ENCODE results near the gene CITED2. TPM values are rescaled to one million over a fixed set of nuclear protein-coding genes. Genes with fewer than 3 reads are reported as not detected.
A peak's percentile ranks its signal among the peaks of the same experiment; 100 is the strongest.

The CITED2 gene
- total RNA-seq, 2 donors from 2014 or later = 119 to 208 TPM

GRCh38 chr6:139337001-139337400 is 37.4 kb downstream of the CITED2 start:
- Histone ChIP-seq H3K4me1 (peaks cover 0 to 13% of the 10 kb centered on the region in 2 donors), H3K9me3 (no peaks in the 10 kb centered on the region), H3K27me3 (no peaks in the 10 kb centered on the region), H3K27ac (no peak overlapping the region), H3K4me3 (no peak overlapping the region), H3K36me3 (no peaks in the 10 kb centered on the region)
- DNase-seq (ENCODE audit: low spot score) = no peak
- TF ChIP-seq CTCF (IDR thresholded peaks at IDR 0.05) = no peak

GRCh38 chr6:139336488-139336887 is 38.0 kb downstream of the CITED2 start:
- Histone ChIP-seq H3K9me3 (no peaks in the 10 kb centered on the region), H3K4me3 (no peak overlapping the region), H3K27me3 (no peaks in the 10 kb centered on the region), H3K36me3 (no peaks in the 10 kb centered on the region), H3K4me1 (peaks cover 0 to 13% of the 10 kb centered on the region in 2 donors), H3K27ac (no peak overlapping the region)
- no peak for DNase-seq (ENCODE audit: low spot score)
- TF ChIP-seq CTCF (IDR thresholded peaks at IDR 0.05) = no peak

- H3K27ac ChIP-seq = peak overlapping the region; percentile 60 to 65
- H3K27me3 ChIP-seq = no peaks in the 10 kb centered on the region
- no peaks in the 10 kb centered on the region for H3K9me3 ChIP-seq
- H3K36me3 ChIP-seq = no peaks in the 10 kb centered on the region
- H3K4me3 ChIP-seq = no peak overlapping the region
- no peak for TF ChIP-seq CTCF (IDR thresholded peaks at IDR 0.05)
- peaks cover 0 to 13% of the 10 kb centered on the region in 2 donors for H3K4me1 ChIP-seq
- no peak for DNase-seq (ENCODE audit: low spot score)
These were observed 38.8 kb downstream of the CITED2 start for GRCh38 chr6:139335447-139336210.

- H3K27ac ChIP-seq = peak overlapping the region; percentile 60 to 65
- no peaks in the 10 kb centered on the region for H3K27me3 ChIP-seq
- H3K9me3 ChIP-seq = no peaks in the 10 kb centered on the region
- DNase-seq (ENCODE audit: low spot score) = no peak
- H3K4me3 ChIP-seq = no peak overlapping the region
- no peak for TF ChIP-seq CTCF (IDR thresholded peaks at IDR 0.05)
- no peaks in the 10 kb centered on the region for H3K36me3 ChIP-seq
- H3K4me1 ChIP-seq = peaks cover 0 to 13% of the 10 kb centered on the region in 2 donors
These were observed 39.5 kb downstream of the CITED2 start for GRCh38 chr6:139334806-139335446.

GRCh38 chr6:139330826-139331500 is 43.5 kb downstream of the CITED2 start:
- Histone ChIP-seq H3K9me3 (no peaks in the 10 kb centered on the region), H3K27me3 (no peaks in the 10 kb centered on the region), H3K27ac (no peak overlapping the region), H3K4me1 (peaks cover 0 to 4% of the 10 kb centered on the region in 2 donors), H3K36me3 (no peaks in the 10 kb centered on the region), H3K4me3 (no peak overlapping the region)
- TF ChIP-seq CTCF (IDR thresholded peaks at IDR 0.05) = no peak
- DNase-seq (ENCODE audit: low spot score) = no peak

All from right atrium auricular region (tissue), 2 donors.